HepG2 (cell line): ENCODE data around the gene PDSS2. TPM values are rescaled to one million over a fixed set of nuclear protein-coding genes. Genes with fewer than 3 reads are reported as not detected.

Experiments used
- ATAC-seq: fragments of 200-7000 bp; cut with Tn5 transposase; 3 replicates; pipeline ENCODE4 v1.9.1; 2020; ENCODE audit warnings: mild to moderate bottlenecking, moderate library complexity
- BruUV-seq: library from RNA; stranded (reverse); fragments of 400-500 nt; replicated peaks from 2 replicates; lab custom pipeline; 2021; lab: Mats Ljungman, UMichigan
- CTCF ChIA-PET: fragments of 300-600 bp; formaldehyde crosslinking; extraction: SDS; loops from one replicate; lab custom pipeline; 2021; ENCODE audit warnings: low total read pairs, inconsistent platforms, low intra/inter-chr PET ratio; lab: Yijun Ruan, JAX
- POLR2A ChIA-PET: fragments of 350-600 bp; sonication (Branson Sonifier 250); formaldehyde crosslinking; loops from one replicate; lab custom pipeline; 2020; ENCODE audit warnings: antibody characterized with exemption, inconsistent platforms; lab: Yijun Ruan, JAX
- DNase-seq: peaks from one replicate; pipeline ENCODE4 v3.0.0-alpha.2; 2015; ENCODE audit warnings: low spot score
- FAIRE-seq: peaks from 3 replicates; lab custom pipeline; 2011; peaks lifted over from hg19 to GRCh38; lab: Jason Lieb, UNC
- H2AFZ ChIP-seq: one replicate; pipeline ENCODE4 v1.6.1; 2011; ENCODE audit warnings: low read length, inconsistent platforms
- H3K27ac ChIP-seq: fragments of 300-600 bp; 3 replicates; pipeline ENCODE4 v1.8.0; 2011; ENCODE audit warnings: mixed run types, mild to moderate bottlenecking, mixed read lengths, low read length, inconsistent platforms; ENCODE audit not compliant: insufficient read depth; ENCODE audit errors: extremely low read length
- H3K27me3 ChIP-seq, 2 experiments: fragments of 200-600 bp in 1 of 2; 2 replicates in 1 of 2; 3 replicates in 1 of 2; pipeline versions ENCODE4 v1.6.0 to v1.8.0; 2011; ENCODE audit warnings: low read length in 2 of 2, mild to moderate bottlenecking in 2 of 2, moderate library complexity in 2 of 2, inconsistent platforms in 1 of 2; ENCODE audit not compliant: insufficient read depth in 2 of 2, control insufficient read depth in 1 of 2
- H3K36me3 ChIP-seq, 2 experiments: fragments of 200-600 bp in 1 of 2; replicated peaks in 1 of 2; 2 replicates in 1 of 2; 3 replicates in 1 of 2; pipeline versions ENCODE4 v1.5.1 to v1.8.0; 2011; ENCODE audit warnings: low read length in 2 of 2, inconsistent platforms in 1 of 2; ENCODE audit not compliant: insufficient read depth in 2 of 2, control insufficient read depth in 1 of 2
- H3K4me1 ChIP-seq: 2 replicates; pipeline ENCODE4 v1.5.1; 2012; ENCODE audit warnings: low read length, inconsistent platforms; ENCODE audit not compliant: insufficient read depth
- H3K4me2 ChIP-seq: 2 replicates; pipeline ENCODE4 v1.6.0; 2011; ENCODE audit warnings: low read depth, low read length, inconsistent platforms
- H3K4me3 ChIP-seq, 3 experiments: fragments of 200-600 bp in 1 of 3; sonication (generic), shearing (Covaris generic) in 1 of 3; replicated peaks in 1 of 3; 2 replicates each; pipeline ENCODE4 v1.5.1; 2011 to 2016; ENCODE audit warnings: low read length in 3 of 3, inconsistent platforms in 2 of 3, low read depth in 2 of 3, mild to moderate bottlenecking in 2 of 3, control low read depth in 1 of 3, mixed read lengths in 1 of 3; ENCODE audit not compliant: insufficient read depth in 1 of 3
- H3K79me2 ChIP-seq: one replicate; pipeline ENCODE4 v1.6.1; 2011; ENCODE audit warnings: low read length, inconsistent platforms; ENCODE audit not compliant: insufficient read depth
- H3K9ac ChIP-seq: 2 replicates; pipeline ENCODE4 v1.6.0; 2011; ENCODE audit warnings: mild to moderate bottlenecking, low read depth, low read length, inconsistent platforms; ENCODE audit not compliant: insufficient read depth
- H3K9me3 ChIP-seq: 2 replicates; pipeline ENCODE4 v1.5.1; 2012; ENCODE audit warnings: mild to moderate bottlenecking, low read length
- H4K20me1 ChIP-seq: 2 replicates; pipeline ENCODE4 v1.6.0; 2011; ENCODE audit warnings: inconsistent platforms, mild to moderate bottlenecking, low read length, moderate library complexity; ENCODE audit not compliant: insufficient read depth
- ESRRA ChIP-seq: sonication (generic); formaldehyde crosslinking; IDR thresholded peaks from 2 replicates; pipeline ENCODE4 v1.5.1; 2020; ENCODE audit warnings: mild to moderate bottlenecking, low read depth, missing genetic modification reagents
- GZF1 ChIP-seq: sonication (generic); formaldehyde crosslinking; IDR thresholded peaks from 2 replicates; pipeline ENCODE4 v1.5.1; 2020; ENCODE audit warnings: mild to moderate bottlenecking, missing genetic modification reagents
- MIER3 ChIP-seq: IDR thresholded peaks from 2 replicates; pipeline ENCODE4 v1.6.1; 2016; ENCODE audit warnings: missing compliant biosample characterization, borderline replicate concordance
- RFX3 ChIP-seq: IDR thresholded peaks from 2 replicates; pipeline ENCODE4 v1.6.1; 2016; ENCODE audit warnings: missing biosample characterization, missing genetic modification reagents
- SIN3B ChIP-seq: fragments of 150-350 bp; IDR thresholded peaks from 2 replicates; pipeline ENCODE4 v1.6.1; 2014; ENCODE audit warnings: low read length
- STAG1 ChIP-seq: sonication (generic); formaldehyde crosslinking; IDR thresholded peaks from 2 replicates; pipeline ENCODE4 v1.4.0; 2020; ENCODE audit warnings: missing genetic modification reagents
- ZNF317 ChIP-seq: sonication (generic); formaldehyde crosslinking; IDR thresholded peaks from 2 replicates; pipeline ENCODE4 v1.5.0; 2020; ENCODE audit warnings: mild to moderate bottlenecking, missing genetic modification reagents
- ZNF619 ChIP-seq: sonication (generic); formaldehyde crosslinking; IDR thresholded peaks from 2 replicates; pipeline ENCODE4 v1.4.0; 2020; ENCODE audit warnings: mild to moderate bottlenecking, missing genetic modification reagents
- ZSCAN31 ChIP-seq: sonication (generic); formaldehyde crosslinking; IDR thresholded peaks from 2 replicates; pipeline ENCODE4 v1.5.0; 2020; ENCODE audit warnings: low read depth, mild to moderate bottlenecking, missing genetic modification reagents
- WGBS: methylation state at CpG from one replicate; pipeline ENCODE4 v1.1.6; 2017; ENCODE audit warnings: low lambda C conversion rate; 5-methylcytosine and 5-hydroxymethylcytosine counted together
- in situ Hi-C: cut with HindIII; loops from 2 replicates; pipeline ENCODE4 v1.10.0; 2017; ENCODE audit warnings: low pct_unique_long_range_greater_than_20kb; ENCODE audit not compliant: extremely low pct_ligation_motif_present
- intact Hi-C: fragments of 100-400 bp; cut with micrococcal nuclease; formaldehyde crosslinking; loops from one replicate; pipeline ENCODE4 v1.10.0; 2022; ENCODE audit not compliant: unreplicated experiment
- polyA plus RNA-seq, 8 experiments: library from polyadenylated mRNA; depleted of rRNA in 3 of 8; stranded (reverse) in 7 of 8; unstranded in 1 of 8; fragments of >200 nt; fragmentation: Illumina TruSeq in 4 of 8; extraction: Trizol in 4 of 8; gene quantifications; 2 replicates each; pipeline versions ENCODE4 v1.2.1 to v1.2.3, GENCODE V29; 2011 to 2016; ENCODE audit warnings: low read depth in 4 of 8, missing spikeins in 1 of 8, mixed read lengths in 1 of 8; ENCODE audit not compliant: insufficient read depth in 1 of 8
- total RNA-seq, 5 experiments: library from RNA; depleted of rRNA; stranded (reverse); fragments of >200 nt; fragmentation: Illumina TruSeq; extraction: Trizol; gene quantifications; 2 replicates each; pipeline ENCODE4 v1.2.3, GENCODE V29; 2016; ENCODE audit warnings: low read depth in 1 of 5
- TF ChIP-seq, protein P1 (sequence below): sonication (generic); formaldehyde crosslinking; IDR thresholded peaks from 2 replicates; pipeline ENCODE4 v1.4.0; 2020; ENCODE audit warnings: missing genetic modification reagents
- TF ChIP-seq, protein P2 (sequence below): sonication (generic); formaldehyde crosslinking; IDR thresholded peaks from 2 replicates; pipeline ENCODE4 v1.4.0; 2020; ENCODE audit warnings: missing genetic modification reagents, low read depth, mild to moderate bottlenecking, borderline replicate concordance
- TF ChIP-seq, protein P3 (sequence below): sonication (generic); formaldehyde crosslinking; IDR thresholded peaks from 2 replicates; pipeline ENCODE4 v1.5.0; 2020; ENCODE audit warnings: mild to moderate bottlenecking, missing genetic modification reagents, borderline replicate concordance
- TF ChIP-seq, protein P4 (sequence below): sonication (generic); formaldehyde crosslinking; IDR thresholded peaks from 2 replicates; pipeline ENCODE4 v1.8.0; 2022; ENCODE audit warnings: mild to moderate bottlenecking, missing genetic modification reagents; ENCODE audit not compliant: insufficient replicate concordance

PDSS2 gene
- total and polyA plus RNA-seq, 2 of the 13 experiments (the other 11 are each of a cell fraction or from before 2014, with no cell fraction given): 16.2 to 17.0 TPM

DNA sequence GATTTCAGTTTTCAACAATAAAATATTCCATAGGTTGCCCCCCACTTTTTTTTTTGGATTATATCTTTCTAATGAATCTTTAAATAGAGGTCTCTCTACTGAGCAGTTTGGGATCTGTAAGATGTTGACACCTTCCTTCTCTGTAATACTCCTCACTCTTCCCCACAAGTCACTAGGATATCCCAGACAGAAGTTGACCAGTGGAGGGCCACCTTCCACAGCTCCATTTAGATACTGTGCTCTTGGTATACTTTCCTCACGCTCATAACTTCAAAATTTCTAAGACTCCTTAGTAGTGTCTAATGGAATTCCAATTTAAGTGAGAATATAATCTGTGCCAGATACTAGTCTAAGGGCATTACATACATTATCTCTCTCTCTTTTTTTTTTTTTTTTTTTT is 185.1 kb downstream of the PDSS2 start:
- H3K79me2 ChIP-seq: no peaks in the 10 kb centered on the region
- ATAC-seq (no peak), FAIRE-seq (no peak)
- H3K27ac ChIP-seq: no peak overlapping the region
- H3K9me3 ChIP-seq: no peaks in the 10 kb centered on the region
- ChIA-PET POLR2A (no interaction called here), CTCF (no interaction called here)
- H3K27me3 ChIP-seq: no peaks in the 10 kb centered on the region
- no peak overlapping the region for H3K9ac ChIP-seq
- H4K20me1 ChIP-seq: no peaks in the 10 kb centered on the region
- BruUV-seq: no TSS peak
- WGBS: 100% methylated on average over 1 of the region's 1 CpG
- H3K4me3 ChIP-seq: no peak overlapping the region
- H3K4me1 ChIP-seq: no peaks in the 10 kb centered on the region
- H3K36me3 ChIP-seq: peaks cover 0 to 3% of the 10 kb centered on the region in 2 experiments; a peak in 3 of 5 replicates
- H2AFZ ChIP-seq: no peak overlapping the region
- H3K4me2 ChIP-seq: no peak overlapping the region
- in situ Hi-C loops: no loop called here
- intact Hi-C loops: no loop called here
- 0 out of 2 replicates have a peak, but pooled peaks have one; percentile 14 for TF ChIP-seq STAG1 (CRISPR knock-in tag)
- TF ChIP-seq ZNF317 (CRISPR knock-in tag): no peak
- TF ChIP-seq, all 625 proteins: peak for 1
- no peak for DNase-seq

DNA sequence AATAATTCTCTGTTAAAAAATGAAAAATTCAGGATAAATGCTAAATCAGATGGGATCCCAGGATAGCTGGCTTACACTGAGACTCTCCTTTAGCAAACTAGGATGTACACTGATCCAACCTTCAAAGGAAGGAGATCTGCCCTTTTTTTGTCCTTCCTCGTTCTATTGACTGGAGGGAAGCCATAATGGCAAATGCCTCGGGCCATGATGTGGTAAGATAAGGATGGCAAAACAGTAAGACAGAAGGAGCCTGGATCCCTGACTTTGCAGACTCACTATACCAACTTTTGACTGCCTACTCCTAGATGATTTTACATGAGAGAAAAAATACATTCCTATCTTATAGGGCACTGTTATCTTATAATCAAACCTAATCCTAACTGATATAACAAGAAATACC is 187.1 kb downstream of the PDSS2 start:
- Histone ChIP-seq H3K9ac (no peak overlapping the region), H3K27ac (no peak overlapping the region), H3K4me2 (no peak overlapping the region), H3K79me2 (no peaks in the 10 kb centered on the region), H3K9me3 (no peaks in the 10 kb centered on the region), H3K4me3 (no peak overlapping the region), H4K20me1 (no peaks in the 10 kb centered on the region), H2AFZ (no peak overlapping the region), H3K27me3 (no peaks in the 10 kb centered on the region), H3K4me1 (peaks cover 6% of the 10 kb centered on the region), H3K36me3 (peaks cover 0 to 3% of the 10 kb centered on the region in 2 experiments; a peak in 3 of 5 replicates)
- in situ Hi-C loops: no loop called here
- intact Hi-C loops: no loop called here
- ChIA-PET CTCF (no interaction called here), POLR2A (no interaction called here)
- no peak for FAIRE-seq
- no peak for ATAC-seq
- no peak for DNase-seq
- BruUV-seq: no TSS peak
- 100% methylated on average over 2 of the region's 2 CpGs for WGBS
- no peak for TF ChIP-seq MIER3 (CRISPR knock-in tag)
- TF ChIP-seq SIN3B: no peak
- no peak for TF ChIP-seq RFX3
- TF ChIP-seq, protein P1, sequence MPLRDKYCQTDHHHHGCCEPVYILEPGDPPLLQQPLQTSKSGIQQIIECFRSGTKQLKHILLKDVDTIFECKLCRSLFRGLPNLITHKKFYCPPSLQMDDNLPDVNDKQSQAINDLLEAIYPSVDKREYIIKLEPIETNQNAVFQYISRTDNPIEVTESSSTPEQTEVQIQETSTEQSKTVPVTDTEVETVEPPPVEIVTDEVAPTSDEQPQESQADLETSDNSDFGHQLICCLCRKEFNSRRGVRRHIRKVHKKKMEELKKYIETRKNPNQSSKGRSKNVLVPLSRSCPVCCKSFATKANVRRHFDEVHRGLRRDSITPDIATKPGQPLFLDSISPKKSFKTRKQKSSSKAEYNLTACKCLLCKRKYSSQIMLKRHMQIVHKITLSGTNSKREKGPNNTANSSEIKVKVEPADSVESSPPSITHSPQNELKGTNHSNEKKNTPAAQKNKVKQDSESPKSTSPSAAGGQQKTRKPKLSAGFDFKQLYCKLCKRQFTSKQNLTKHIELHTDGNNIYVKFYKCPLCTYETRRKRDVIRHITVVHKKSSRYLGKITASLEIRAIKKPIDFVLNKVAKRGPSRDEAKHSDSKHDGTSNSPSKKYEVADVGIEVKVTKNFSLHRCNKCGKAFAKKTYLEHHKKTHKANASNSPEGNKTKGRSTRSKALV (CRISPR knock-in tag): no peak
- TF ChIP-seq ZNF619 (CRISPR knock-in tag): no peak
- TF ChIP-seq, protein P2, sequence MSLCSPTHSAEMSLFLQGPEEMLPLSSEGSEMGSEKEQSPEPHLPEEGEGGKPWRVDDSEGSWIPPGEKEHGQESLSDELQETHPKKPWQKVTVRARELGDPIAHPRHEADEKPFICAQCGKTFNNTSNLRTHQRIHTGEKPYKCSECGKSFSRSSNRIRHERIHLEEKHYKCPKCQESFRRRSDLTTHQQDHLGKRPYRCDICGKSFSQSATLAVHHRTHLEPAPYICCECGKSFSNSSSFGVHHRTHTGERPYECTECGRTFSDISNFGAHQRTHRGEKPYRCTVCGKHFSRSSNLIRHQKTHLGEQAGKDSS (CRISPR knock-in tag): no peak
- TF ChIP-seq, protein P3, sequence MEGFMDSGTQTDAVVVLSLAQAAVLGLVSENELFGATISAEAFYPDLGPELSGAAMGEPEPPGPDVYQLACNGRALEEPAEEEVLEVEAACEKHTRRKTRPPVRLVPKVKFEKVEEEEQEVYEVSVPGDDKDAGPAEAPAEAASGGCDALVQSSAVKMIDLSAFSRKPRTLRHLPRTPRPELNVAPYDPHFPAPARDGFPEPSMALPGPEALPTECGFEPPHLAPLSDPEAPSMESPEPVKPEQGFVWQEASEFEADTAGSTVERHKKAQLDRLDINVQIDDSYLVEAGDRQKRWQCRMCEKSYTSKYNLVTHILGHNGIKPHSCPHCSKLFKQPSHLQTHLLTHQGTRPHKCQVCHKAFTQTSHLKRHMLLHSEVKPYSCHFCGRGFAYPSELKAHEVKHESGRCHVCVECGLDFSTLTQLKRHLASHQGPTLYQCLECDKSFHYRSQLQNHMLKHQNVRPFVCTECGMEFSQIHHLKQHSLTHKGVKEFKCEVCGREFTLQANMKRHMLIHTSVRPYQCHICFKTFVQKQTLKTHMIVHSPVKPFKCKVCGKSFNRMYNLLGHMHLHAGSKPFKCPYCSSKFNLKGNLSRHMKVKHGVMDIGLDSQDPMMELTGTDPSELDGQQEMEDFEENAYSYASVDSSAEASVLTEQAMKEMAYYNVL (CRISPR knock-in tag): no peak
- no peak for TF ChIP-seq ZSCAN31 (CRISPR knock-in tag)
- TF ChIP-seq GZF1: no peak
- TF ChIP-seq ESRRA: no peak
- TF ChIP-seq, protein P4, sequence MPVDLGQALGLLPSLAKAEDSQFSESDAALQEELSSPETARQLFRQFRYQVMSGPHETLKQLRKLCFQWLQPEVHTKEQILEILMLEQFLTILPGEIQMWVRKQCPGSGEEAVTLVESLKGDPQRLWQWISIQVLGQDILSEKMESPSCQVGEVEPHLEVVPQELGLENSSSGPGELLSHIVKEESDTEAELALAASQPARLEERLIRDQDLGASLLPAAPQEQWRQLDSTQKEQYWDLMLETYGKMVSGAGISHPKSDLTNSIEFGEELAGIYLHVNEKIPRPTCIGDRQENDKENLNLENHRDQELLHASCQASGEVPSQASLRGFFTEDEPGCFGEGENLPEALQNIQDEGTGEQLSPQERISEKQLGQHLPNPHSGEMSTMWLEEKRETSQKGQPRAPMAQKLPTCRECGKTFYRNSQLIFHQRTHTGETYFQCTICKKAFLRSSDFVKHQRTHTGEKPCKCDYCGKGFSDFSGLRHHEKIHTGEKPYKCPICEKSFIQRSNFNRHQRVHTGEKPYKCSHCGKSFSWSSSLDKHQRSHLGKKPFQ (CRISPR knock-in tag): no peak
